ENCODE results near the gene REXO5. TPM values are rescaled to one million over a fixed set of nuclear protein-coding genes. Genes with fewer than 3 reads are reported as not detected.

The REXO5 gene
- total RNA-seq, 2 donors from 2014 or later: 12.1 to 67.1 TPM

- no peaks in the 10 kb centered on the region for H3K4me1 ChIP-seq (replicated peaks)
- 94% methylated on average over 1 of the region's 1 CpG for WGBS
- H3K27me3 ChIP-seq (replicated peaks; ENCODE audit: insufficient read depth): no peaks in the 10 kb centered on the region
- no peaks in the 10 kb centered on the region for H3K36me3 ChIP-seq
- H3K27ac ChIP-seq: no peak overlapping the region
- DNase-seq (ENCODE audit: low spot score): no peak
- TF ChIP-seq POLR2AphosphoS5 (IDR thresholded peaks at IDR 0.05) (no peak), POLR2A (IDR thresholded peaks at IDR 0.05) (no peak)
- TF ChIP-seq, protein P1, sequence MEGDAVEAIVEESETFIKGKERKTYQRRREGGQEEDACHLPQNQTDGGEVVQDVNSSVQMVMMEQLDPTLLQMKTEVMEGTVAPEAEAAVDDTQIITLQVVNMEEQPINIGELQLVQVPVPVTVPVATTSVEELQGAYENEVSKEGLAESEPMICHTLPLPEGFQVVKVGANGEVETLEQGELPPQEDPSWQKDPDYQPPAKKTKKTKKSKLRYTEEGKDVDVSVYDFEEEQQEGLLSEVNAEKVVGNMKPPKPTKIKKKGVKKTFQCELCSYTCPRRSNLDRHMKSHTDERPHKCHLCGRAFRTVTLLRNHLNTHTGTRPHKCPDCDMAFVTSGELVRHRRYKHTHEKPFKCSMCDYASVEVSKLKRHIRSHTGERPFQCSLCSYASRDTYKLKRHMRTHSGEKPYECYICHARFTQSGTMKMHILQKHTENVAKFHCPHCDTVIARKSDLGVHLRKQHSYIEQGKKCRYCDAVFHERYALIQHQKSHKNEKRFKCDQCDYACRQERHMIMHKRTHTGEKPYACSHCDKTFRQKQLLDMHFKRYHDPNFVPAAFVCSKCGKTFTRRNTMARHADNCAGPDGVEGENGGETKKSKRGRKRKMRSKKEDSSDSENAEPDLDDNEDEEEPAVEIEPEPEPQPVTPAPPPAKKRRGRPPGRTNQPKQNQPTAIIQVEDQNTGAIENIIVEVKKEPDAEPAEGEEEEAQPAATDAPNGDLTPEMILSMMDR (IDR thresholded peaks at IDR 0.05): no peak
- no peaks in the 10 kb centered on the region for H3K9me3 ChIP-seq
- no peak overlapping the region for H3K4me3 ChIP-seq
- intact Hi-C loops (cut with DNase I): no loop called here
These were observed 38.2 kb upstream of the REXO5 start for GRCh38 chr16:20768121-20768520.

- DNase-seq (ENCODE audit: low spot score): no peak
- intact Hi-C loops (cut with DNase I): no loop called here
- Histone ChIP-seq H3K36me3 (no peaks in the 10 kb centered on the region), H3K4me1 (replicated peaks) (no peaks in the 10 kb centered on the region), H3K27ac (no peak overlapping the region), H3K4me3 (no peak overlapping the region), H3K27me3 (replicated peaks; ENCODE audit: insufficient read depth) (no peaks in the 10 kb centered on the region), H3K9me3 (no peaks in the 10 kb centered on the region)
- TF ChIP-seq POLR2AphosphoS5 (IDR thresholded peaks at IDR 0.05): no peak
- no peak for TF ChIP-seq POLR2A (IDR thresholded peaks at IDR 0.05)
- TF ChIP-seq, protein P1 (IDR thresholded peaks at IDR 0.05): no peak
- 61% methylated on average over 1 of the region's 1 CpG for WGBS
These were observed 37.5 kb upstream of the REXO5 start for GRCh38 chr16:20768818-20769217.

DNA sequence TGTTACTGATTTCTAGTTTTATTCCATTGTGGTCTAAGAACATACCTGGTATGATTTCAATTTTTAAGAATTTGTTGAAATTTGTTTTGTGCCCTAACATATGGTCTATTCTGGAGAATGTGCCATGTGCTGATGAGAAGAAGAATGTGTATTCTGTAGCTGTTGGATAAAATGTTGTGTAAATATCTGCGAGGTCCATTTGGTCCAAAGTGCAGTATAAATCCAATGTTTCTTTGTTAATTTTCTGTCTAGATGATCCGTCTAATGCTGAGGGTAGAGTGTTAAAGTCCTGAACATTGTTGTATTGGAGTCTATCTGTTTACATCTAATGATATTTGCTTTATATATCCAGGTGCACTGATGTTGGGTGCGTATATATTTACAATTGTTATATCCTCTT is 32.6 kb upstream of the REXO5 start:
- WGBS: 96% methylated on average over 3 of the region's 3 CpGs
- Histone ChIP-seq H3K4me1 (replicated peaks) (no peaks in the 10 kb centered on the region), H3K9me3 (no peaks in the 10 kb centered on the region), H3K36me3 (no peaks in the 10 kb centered on the region), H3K4me3 (no peak overlapping the region), H3K27me3 (replicated peaks; ENCODE audit: insufficient read depth) (no peaks in the 10 kb centered on the region), H3K27ac (no peak overlapping the region)
- intact Hi-C loops (cut with DNase I): no loop called here
- no peak for DNase-seq (ENCODE audit: low spot score)
- no peak for TF ChIP-seq POLR2AphosphoS5 (IDR thresholded peaks at IDR 0.05)
- TF ChIP-seq, protein P1 (IDR thresholded peaks at IDR 0.05): no peak
- TF ChIP-seq POLR2A (IDR thresholded peaks at IDR 0.05): no peak

GRCh38 chr16:20774703-20775362 is 31.5 kb upstream of the REXO5 start:
- no peaks in the 10 kb centered on the region for H3K9me3 ChIP-seq

More at GRCh38 chr16:20774703-20775362, 31.5 kb upstream of the REXO5 start:
- no peak overlapping the region for H3K4me3 ChIP-seq
- H3K27ac ChIP-seq: no peak overlapping the region
- H3K4me1 ChIP-seq (replicated peaks): no peaks in the 10 kb centered on the region
- intact Hi-C loops (cut with DNase I): no loop called here
- 81% methylated on average over 7 of the region's 7 CpGs for WGBS
- no peaks in the 10 kb centered on the region for H3K27me3 ChIP-seq (replicated peaks; ENCODE audit: insufficient read depth)
- TF ChIP-seq POLR2AphosphoS5 (IDR thresholded peaks at IDR 0.05) (no peak), POLR2A (IDR thresholded peaks at IDR 0.05) (no peak)
- TF ChIP-seq, protein P1 (IDR thresholded peaks at IDR 0.05): peak in 3 of 4 experiments; percentile 32 to 40 (median 36)
- peak; percentile 39 for DNase-seq (ENCODE audit: low spot score)
- H3K36me3 ChIP-seq: no peaks in the 10 kb centered on the region
